Neural cell (in vitro differentiated cells): ENCODE measurements around the gene DSC1. TPM values are rescaled to one million over a fixed set of nuclear protein-coding genes. Genes with fewer than 3 reads are reported as not detected.

ENCODE experiments used
- H2AFZ ChIP-seq: fragments of 200-600, 300-800 bp; sonication (generic), shearing (Covaris generic); 2 replicates; pipeline ENCODE4 v1.6.0; 2014; ENCODE audit warnings: low read depth, mild to moderate bottlenecking, antibody characterized with exemption, low read length, moderate library complexity
- H3F3A ChIP-seq: fragments of 200-600 bp; shearing (Covaris generic); 2 replicates; pipeline ENCODE4 v1.6.1; 2016; ENCODE audit warnings: mild to moderate bottlenecking, moderate library complexity, mixed read lengths, antibody characterized with exemption, low read length; ENCODE audit not compliant: insufficient read depth, poor library complexity, severe bottlenecking
- H3K27ac ChIP-seq: fragments of 200-600, 300-800 bp; sonication (generic), shearing (Covaris generic); 2 replicates; pipeline ENCODE4 v1.5.1; 2014; ENCODE audit warnings: mild to moderate bottlenecking, low read length, moderate library complexity
- H3K27me3 ChIP-seq: fragments of 300-800, 200-600 bp; sonication (generic), shearing (Covaris generic); 2 replicates; pipeline ENCODE4 v1.6.0; 2014; ENCODE audit warnings: mild to moderate bottlenecking, low read depth, low read length, moderate library complexity; ENCODE audit not compliant: insufficient read depth
- H3K36me3 ChIP-seq: fragments of 300-800, 200-600 bp; sonication (generic), shearing (Covaris generic); 2 replicates; pipeline ENCODE4 v1.5.1; 2014; ENCODE audit warnings: mild to moderate bottlenecking, antibody characterized with exemption, low read length, moderate library complexity; ENCODE audit not compliant: insufficient read depth
- H3K4me2 ChIP-seq: fragments of 300-800, 200-600 bp; sonication (generic), shearing (Covaris generic); 2 replicates; pipeline ENCODE4 v1.6.0; 2014; ENCODE audit warnings: mild to moderate bottlenecking, low read length
- H3K4me3 ChIP-seq: fragments of 300-800, 200-600 bp; sonication (generic), shearing (Covaris generic); 2 replicates; pipeline ENCODE4 v1.5.1; 2014; ENCODE audit warnings: mild to moderate bottlenecking, low read length, moderate library complexity
- H3K79me2 ChIP-seq: fragments of 200-600 bp; shearing (Covaris generic); replicated peaks from 2 replicates; pipeline ENCODE4 v1.6.0; 2014; ENCODE audit warnings: mild to moderate bottlenecking, low read length, moderate library complexity; ENCODE audit not compliant: insufficient read depth
- H3K9ac ChIP-seq: fragments of 300-800, 200-600 bp; sonication (generic), shearing (Covaris generic); 2 replicates; pipeline ENCODE4 v1.6.1; 2016; ENCODE audit warnings: mild to moderate bottlenecking, low read length, mixed read lengths
- H3K9me2 ChIP-seq: fragments of 200-600 bp; shearing (Covaris generic); 2 replicates; pipeline ENCODE4 v1.6.1; 2016; ENCODE audit warnings: mild to moderate bottlenecking, low read length, mixed read lengths; ENCODE audit not compliant: insufficient read depth
- H3K9me3 ChIP-seq: fragments of 200-600, 300-800 bp; sonication (generic), shearing (Covaris generic); 2 replicates; pipeline ENCODE4 v1.6.1; 2016; ENCODE audit warnings: mild to moderate bottlenecking, mixed run types, low read length, moderate library complexity, mixed read lengths
- H4K20me1 ChIP-seq: fragments of 200-600 bp; shearing (Covaris generic); 2 replicates; pipeline ENCODE4 v1.6.1; 2016; ENCODE audit warnings: mild to moderate bottlenecking, mixed run types; ENCODE audit not compliant: insufficient read depth
- EP300 ChIP-seq: fragments of 450-650 bp; conservative IDR thresholded peaks from 2 replicates; pipeline ENCODE4 v1.6.1; 2014; ENCODE audit warnings: antibody characterized with exemption, mild to moderate bottlenecking, moderate library complexity; ENCODE audit not compliant: poor library complexity, severe bottlenecking
- EZH2 ChIP-seq: fragments of 200-600, 300-800 bp; shearing (Covaris generic), sonication (generic); IDR thresholded peaks from 2 replicates; pipeline ENCODE4 v1.6.1; 2014; ENCODE audit warnings: antibody characterized with exemption, low read length, borderline replicate concordance, mild to moderate bottlenecking; ENCODE audit not compliant: insufficient read depth, poor library complexity, severe bottlenecking
- MXI1 ChIP-seq: fragments of 450-650 bp; conservative IDR thresholded peaks from 2 replicates; pipeline ENCODE4 v1.6.1; 2014; ENCODE audit warnings: antibody characterized with exemption, mild to moderate bottlenecking; ENCODE audit not compliant: poor library complexity, severe bottlenecking
- POLR2AphosphoS5 ChIP-seq: IDR thresholded peaks from 2 replicates; pipeline ENCODE4 v1.6.1; 2012
- RAD21 ChIP-seq: fragments of 450-650 bp; conservative IDR thresholded peaks from 2 replicates; pipeline ENCODE4 v1.6.1; 2014; ENCODE audit warnings: antibody characterized with exemption, mild to moderate bottlenecking, moderate library complexity
- SMC3 ChIP-seq: fragments of 450-650 bp; conservative IDR thresholded peaks from 2 replicates; pipeline ENCODE4 v1.6.1; 2014; ENCODE audit warnings: antibody characterized with exemption, mild to moderate bottlenecking, moderate library complexity; ENCODE audit not compliant: poor library complexity
- TAF1 ChIP-seq: IDR thresholded peaks from 2 replicates; pipeline ENCODE4 v1.6.1; 2012; ENCODE audit warnings: low read depth
- polyA plus RNA-seq: library from polyadenylated mRNA; depleted of rRNA; stranded (reverse); fragments of >200 nt; gene quantifications from 2 replicates; pipeline ENCODE4 v1.2.3, GENCODE V29; 2014
- TF ChIP-seq, protein P1 (sequence below): fragments of 450-650 bp; IDR thresholded peaks from 2 replicates; pipeline ENCODE4 v1.5.1; 2014; ENCODE audit warnings: antibody characterized with exemption, mild to moderate bottlenecking, moderate library complexity; ENCODE audit not compliant: poor library complexity, severe bottlenecking
- TF ChIP-seq, protein P2 (sequence below): IDR thresholded peaks from 2 replicates; pipeline ENCODE4 v1.6.1; 2012; ENCODE audit warnings: borderline replicate concordance

Gene DSC1
- polyA plus RNA-seq, 1 donor from 2014 or later, result not detected

DNA sequence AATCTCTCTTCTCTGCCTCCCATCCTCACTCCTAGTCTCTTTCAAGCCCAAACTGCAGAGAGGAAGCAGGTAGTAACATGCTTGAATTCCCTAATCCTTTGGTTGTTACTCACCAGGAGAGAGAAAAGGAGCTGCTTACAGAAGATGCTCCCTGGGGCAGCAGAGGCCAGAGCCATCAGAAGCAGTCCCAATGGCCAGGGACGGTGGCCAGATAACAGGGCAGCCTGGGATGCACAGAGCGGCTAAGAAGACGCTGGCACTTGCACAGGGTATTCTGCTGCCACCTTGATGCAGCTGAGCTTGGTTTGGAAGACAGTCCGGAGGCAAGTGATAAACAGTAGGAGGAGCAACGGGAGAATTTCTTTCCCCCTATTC, 250 bp downstream of the DSC1 start:
- Histone ChIP-seq H3K27ac (no peak overlapping the region), H3K27me3 (no peaks in the 10 kb centered on the region), H3F3A (no peaks in the 10 kb centered on the region), H3K9ac (no peak overlapping the region), H4K20me1 (no peaks in the 10 kb centered on the region), H3K79me2 (no peaks in the 10 kb centered on the region), H3K36me3 (no peaks in the 10 kb centered on the region), H3K4me2 (no peak overlapping the region), H3K9me2 (no peaks in the 10 kb centered on the region), H2AFZ (no peak overlapping the region), H3K9me3 (no peaks in the 10 kb centered on the region), H3K4me3 (no peak overlapping the region)
- TF ChIP-seq, protein P1, sequence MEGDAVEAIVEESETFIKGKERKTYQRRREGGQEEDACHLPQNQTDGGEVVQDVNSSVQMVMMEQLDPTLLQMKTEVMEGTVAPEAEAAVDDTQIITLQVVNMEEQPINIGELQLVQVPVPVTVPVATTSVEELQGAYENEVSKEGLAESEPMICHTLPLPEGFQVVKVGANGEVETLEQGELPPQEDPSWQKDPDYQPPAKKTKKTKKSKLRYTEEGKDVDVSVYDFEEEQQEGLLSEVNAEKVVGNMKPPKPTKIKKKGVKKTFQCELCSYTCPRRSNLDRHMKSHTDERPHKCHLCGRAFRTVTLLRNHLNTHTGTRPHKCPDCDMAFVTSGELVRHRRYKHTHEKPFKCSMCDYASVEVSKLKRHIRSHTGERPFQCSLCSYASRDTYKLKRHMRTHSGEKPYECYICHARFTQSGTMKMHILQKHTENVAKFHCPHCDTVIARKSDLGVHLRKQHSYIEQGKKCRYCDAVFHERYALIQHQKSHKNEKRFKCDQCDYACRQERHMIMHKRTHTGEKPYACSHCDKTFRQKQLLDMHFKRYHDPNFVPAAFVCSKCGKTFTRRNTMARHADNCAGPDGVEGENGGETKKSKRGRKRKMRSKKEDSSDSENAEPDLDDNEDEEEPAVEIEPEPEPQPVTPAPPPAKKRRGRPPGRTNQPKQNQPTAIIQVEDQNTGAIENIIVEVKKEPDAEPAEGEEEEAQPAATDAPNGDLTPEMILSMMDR, result no peak
- TF ChIP-seq EZH2, result no peak
- TF ChIP-seq SMC3, result no peak
- no peak for TF ChIP-seq EP300
- TF ChIP-seq, protein P2, sequence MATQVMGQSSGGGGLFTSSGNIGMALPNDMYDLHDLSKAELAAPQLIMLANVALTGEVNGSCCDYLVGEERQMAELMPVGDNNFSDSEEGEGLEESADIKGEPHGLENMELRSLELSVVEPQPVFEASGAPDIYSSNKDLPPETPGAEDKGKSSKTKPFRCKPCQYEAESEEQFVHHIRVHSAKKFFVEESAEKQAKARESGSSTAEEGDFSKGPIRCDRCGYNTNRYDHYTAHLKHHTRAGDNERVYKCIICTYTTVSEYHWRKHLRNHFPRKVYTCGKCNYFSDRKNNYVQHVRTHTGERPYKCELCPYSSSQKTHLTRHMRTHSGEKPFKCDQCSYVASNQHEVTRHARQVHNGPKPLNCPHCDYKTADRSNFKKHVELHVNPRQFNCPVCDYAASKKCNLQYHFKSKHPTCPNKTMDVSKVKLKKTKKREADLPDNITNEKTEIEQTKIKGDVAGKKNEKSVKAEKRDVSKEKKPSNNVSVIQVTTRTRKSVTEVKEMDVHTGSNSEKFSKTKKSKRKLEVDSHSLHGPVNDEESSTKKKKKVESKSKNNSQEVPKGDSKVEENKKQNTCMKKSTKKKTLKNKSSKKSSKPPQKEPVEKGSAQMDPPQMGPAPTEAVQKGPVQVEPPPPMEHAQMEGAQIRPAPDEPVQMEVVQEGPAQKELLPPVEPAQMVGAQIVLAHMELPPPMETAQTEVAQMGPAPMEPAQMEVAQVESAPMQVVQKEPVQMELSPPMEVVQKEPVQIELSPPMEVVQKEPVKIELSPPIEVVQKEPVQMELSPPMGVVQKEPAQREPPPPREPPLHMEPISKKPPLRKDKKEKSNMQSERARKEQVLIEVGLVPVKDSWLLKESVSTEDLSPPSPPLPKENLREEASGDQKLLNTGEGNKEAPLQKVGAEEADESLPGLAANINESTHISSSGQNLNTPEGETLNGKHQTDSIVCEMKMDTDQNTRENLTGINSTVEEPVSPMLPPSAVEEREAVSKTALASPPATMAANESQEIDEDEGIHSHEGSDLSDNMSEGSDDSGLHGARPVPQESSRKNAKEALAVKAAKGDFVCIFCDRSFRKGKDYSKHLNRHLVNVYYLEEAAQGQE, result no peak
- no peak for TF ChIP-seq MXI1
- no peak for TF ChIP-seq RAD21
- TF ChIP-seq TAF1, result no peak
- no peak for TF ChIP-seq POLR2AphosphoS5

DNA sequence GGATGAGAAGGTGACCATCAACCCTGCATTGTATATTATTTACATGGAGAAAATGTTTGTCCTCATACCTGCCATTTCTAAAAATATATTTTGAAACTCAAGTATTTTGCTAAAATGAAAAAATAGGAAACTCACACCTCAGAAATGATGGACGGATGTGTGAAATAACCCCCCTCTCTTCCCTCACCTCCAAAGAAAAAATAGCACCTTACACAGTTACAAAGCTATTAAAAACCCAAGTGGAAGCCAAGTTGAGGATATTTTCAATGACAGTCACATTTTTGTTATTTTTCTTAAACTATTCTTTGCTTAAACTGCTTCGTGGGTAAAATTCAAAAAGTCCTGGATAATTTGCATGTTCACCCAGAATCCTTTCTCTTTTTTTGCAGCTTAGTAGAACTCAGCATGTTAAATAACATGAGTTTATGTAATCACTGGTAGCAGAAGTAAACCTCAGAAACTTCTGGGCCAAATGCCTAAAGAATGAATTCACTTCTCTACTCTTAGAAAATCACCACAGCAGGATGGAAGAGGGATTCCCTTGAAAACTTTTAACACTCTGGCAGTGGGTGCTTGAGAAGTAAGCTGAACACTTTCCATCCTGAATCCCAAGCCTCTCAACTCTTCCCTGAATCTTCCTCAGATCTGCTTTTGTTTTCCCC, 768 bp downstream of the DSC1 start:
- no peaks in the 10 kb centered on the region for H3K27me3 ChIP-seq
- no peaks in the 10 kb centered on the region for H3F3A ChIP-seq
- no peak overlapping the region for H3K4me3 ChIP-seq
- no peak overlapping the region for H2AFZ ChIP-seq
- no peaks in the 10 kb centered on the region for H3K9me3 ChIP-seq
- H3K4me2 ChIP-seq, result no peak overlapping the region
- H3K36me3 ChIP-seq, result no peaks in the 10 kb centered on the region
- H3K9ac ChIP-seq, result no peak overlapping the region
- H4K20me1 ChIP-seq, result no peaks in the 10 kb centered on the region
- H3K79me2 ChIP-seq, result no peaks in the 10 kb centered on the region
- no peak overlapping the region for H3K27ac ChIP-seq
- H3K9me2 ChIP-seq, result no peaks in the 10 kb centered on the region
- no peak for TF ChIP-seq POLR2AphosphoS5
- no peak for TF ChIP-seq RAD21
- TF ChIP-seq, protein P2, result no peak
- TF ChIP-seq, protein P1, result no peak
- TF ChIP-seq TAF1, result no peak
- TF ChIP-seq EP300, result no peak
- TF ChIP-seq MXI1, result no peak
- TF ChIP-seq SMC3, result no peak
- no peak for TF ChIP-seq EZH2
